IPS-20b (cell line): ENCODE results near the gene ZNF429.
"Not testable (repeated sequence)": the region's sequence is repeated elsewhere in the genome, so short reads cannot be mapped to it uniquely, and the experiment has no call there.

Experiments
- H3K27ac ChIP-seq: one replicate; pipeline ENCODE4 v1.5.1; 2013; ENCODE audit warnings: low read length
- H3K27me3 ChIP-seq: 2 replicates; pipeline ENCODE4 v1.6.1; 2013; ENCODE audit warnings: mild to moderate bottlenecking, low read length, inconsistent platforms; ENCODE audit not compliant: insufficient read depth
- H3K36me3 ChIP-seq: 2 replicates; pipeline ENCODE4 v1.6.1; 2013; ENCODE audit warnings: low read depth, mild to moderate bottlenecking, inconsistent platforms, low read length, moderate library complexity; ENCODE audit not compliant: insufficient read depth
- H3K4me1 ChIP-seq: 2 replicates; pipeline ENCODE4 v1.6.1; 2013; ENCODE audit warnings: mild to moderate bottlenecking, control low read depth, inconsistent platforms, low read length, moderate library complexity; ENCODE audit not compliant: insufficient read depth
- H3K4me3 ChIP-seq: 2 replicates; pipeline ENCODE4 v1.5.1; 2013; ENCODE audit warnings: mild to moderate bottlenecking, low read length, inconsistent platforms
- H3K9ac ChIP-seq: 2 replicates; pipeline ENCODE4 v1.6.1; 2013; ENCODE audit warnings: low read depth, mild to moderate bottlenecking, inconsistent platforms, low read length, moderate library complexity
- H3K9me3 ChIP-seq: 2 replicates; pipeline ENCODE4 v1.6.1; 2013; ENCODE audit warnings: mild to moderate bottlenecking, low read depth, low read length, inconsistent platforms; ENCODE audit not compliant: insufficient read depth

Gene ZNF429

GRCh38 chr19:21532904-21533303, 27.5 kb downstream of the ZNF429 start:
- Histone ChIP-seq H3K9me3 (peaks cover 62% of the 10 kb centered on the region), H3K4me3 (no peak overlapping the region), H3K27ac (no peak overlapping the region), H3K36me3 (peaks cover 68% of the 10 kb centered on the region), H3K9ac (no peak overlapping the region), H3K27me3 (no peaks in the 10 kb centered on the region), H3K4me1 (no peaks in the 10 kb centered on the region)

- H3K9me3 ChIP-seq: peaks cover 59% of the 10 kb centered on the region
- not testable (repeated sequence) for H3K27me3 ChIP-seq, H3K9ac ChIP-seq, H3K4me3 ChIP-seq, H3K27ac ChIP-seq, H3K4me1 ChIP-seq
- H3K36me3 ChIP-seq: peaks cover 53% of the 10 kb centered on the region
Observed at GRCh38 chr19:21536741-21537290, 31.4 kb downstream of the ZNF429 start.

GRCh38 chr19:21559444-21559843, 54.0 kb downstream of the ZNF429 start:
- Histone ChIP-seq H3K36me3 (no peaks in the 10 kb centered on the region), H3K4me1 (no peaks in the 10 kb centered on the region), H3K4me3 (no peak overlapping the region), H3K27ac (no peak overlapping the region), H3K9ac (no peak overlapping the region), H3K9me3 (no peaks in the 10 kb centered on the region; the same call in 1 of the 2 replicates), H3K27me3 (no peaks in the 10 kb centered on the region)

- H3K4me1 ChIP-seq: no peaks in the 10 kb centered on the region
- H3K9me3 ChIP-seq: no peaks in the 10 kb centered on the region; the same call in 1 of the 2 replicates
- H3K4me3 ChIP-seq: no peak overlapping the region
- no peak overlapping the region for H3K27ac ChIP-seq
- H3K9ac ChIP-seq: no peak overlapping the region
- H3K36me3 ChIP-seq: no peaks in the 10 kb centered on the region
- H3K27me3 ChIP-seq: no peaks in the 10 kb centered on the region
Observed at GRCh38 chr19:21564406-21564805, 59.0 kb downstream of the ZNF429 start.

- Histone ChIP-seq H3K27ac (no peak overlapping the region), H3K36me3 (no peaks in the 10 kb centered on the region), H3K4me1 (no peaks in the 10 kb centered on the region), H3K9me3 (no peaks in the 10 kb centered on the region; the same call in 1 of the 2 replicates), H3K9ac (no peak overlapping the region), H3K27me3 (no peaks in the 10 kb centered on the region), H3K4me3 (no peak overlapping the region)
Observed at GRCh38 chr19:21566073-21566472, 60.7 kb downstream of the ZNF429 start.

GRCh38 chr19:21567806-21568205, 62.4 kb downstream of the ZNF429 start:
- not testable (repeated sequence) for H3K4me3 ChIP-seq, H3K27me3 ChIP-seq, H3K36me3 ChIP-seq, H3K27ac ChIP-seq, H3K4me1 ChIP-seq, H3K9me3 ChIP-seq, H3K9ac ChIP-seq

- Histone ChIP-seq H3K4me1 (no peaks in the 10 kb centered on the region), H3K9me3 (no peaks in the 10 kb centered on the region; the same call in 1 of the 2 replicates), H3K36me3 (no peaks in the 10 kb centered on the region), H3K27ac (no peak overlapping the region), H3K4me3 (no peak overlapping the region), H3K9ac (no peak overlapping the region), H3K27me3 (no peaks in the 10 kb centered on the region)
Observed at GRCh38 chr19:21568816-21569493, 63.6 kb downstream of the ZNF429 start.

GRCh38 chr19:21569494-21569865, 64.1 kb downstream of the ZNF429 start:
- Histone ChIP-seq H3K4me1 (no peaks in the 10 kb centered on the region), H3K4me3 (no peak overlapping the region), H3K9me3 (no peaks in the 10 kb centered on the region; the same call in 1 of the 2 replicates)

GRCh38 chr19:21571316-21571715, 65.9 kb downstream of the ZNF429 start:
- Histone ChIP-seq H3K36me3 (no peaks in the 10 kb centered on the region), H3K9me3 (no peaks in the 10 kb centered on the region; the same call in 1 of the 2 replicates), H3K27me3 (no peaks in the 10 kb centered on the region), H3K9ac (no peak overlapping the region), H3K4me3 (no peak overlapping the region), H3K27ac (no peak overlapping the region), H3K4me1 (no peaks in the 10 kb centered on the region)

More at GRCh38 chr19:21569494-21569865, 64.1 kb downstream of the ZNF429 start:
- H3K9ac ChIP-seq: no peak overlapping the region
- no peak overlapping the region for H3K27ac ChIP-seq
- H3K36me3 ChIP-seq: no peaks in the 10 kb centered on the region
- no peaks in the 10 kb centered on the region for H3K27me3 ChIP-seq

GRCh38 chr19:21574607-21575006, 69.2 kb downstream of the ZNF429 start:
- Histone ChIP-seq H3K27ac (no peak overlapping the region), H3K4me3 (no peak overlapping the region), H3K9me3 (no peaks in the 10 kb centered on the region; the same call in 1 of the 2 replicates), H3K27me3 (no peaks in the 10 kb centered on the region), H3K36me3 (no peaks in the 10 kb centered on the region), H3K9ac (no peak overlapping the region), H3K4me1 (no peaks in the 10 kb centered on the region)

GRCh38 chr19:21576481-21576880, 71.1 kb downstream of the ZNF429 start:
- H3K4me1 ChIP-seq: no peaks in the 10 kb centered on the region
- peaks cover 9% of the 10 kb centered on the region for H3K9me3 ChIP-seq
- H3K27me3 ChIP-seq: no peaks in the 10 kb centered on the region
- no peak overlapping the region for H3K4me3 ChIP-seq
- no peak overlapping the region for H3K9ac ChIP-seq
- H3K27ac ChIP-seq: no peak overlapping the region
- no peaks in the 10 kb centered on the region for H3K36me3 ChIP-seq

GRCh38 chr19:21580101-21580500, 74.7 kb downstream of the ZNF429 start:
- H3K9ac ChIP-seq: no peak overlapping the region
- no peak overlapping the region for H3K27ac ChIP-seq
- H3K36me3 ChIP-seq: no peaks in the 10 kb centered on the region
- H3K27me3 ChIP-seq: peaks cover 2% of the 10 kb centered on the region; the same call in 1 of the 2 replicates
- peaks cover 9% of the 10 kb centered on the region for H3K9me3 ChIP-seq
- H3K4me1 ChIP-seq: no peaks in the 10 kb centered on the region
- H3K4me3 ChIP-seq: no peak overlapping the region
